Natural killer cell (primary cell): ENCODE results near the gene CR1. TPM values are rescaled to one million over a fixed set of nuclear protein-coding genes. Genes with fewer than 3 reads are reported as not detected.

ENCODE experiments used
- total RNA-seq, 4 donors: library from RNA; stranded (reverse); fragments of 120-200 nt in 1 of 4; gene quantifications; one replicate each; pipeline versions ENCODE4 v1.2.3 to v1.2.4, GENCODE V29; 2013 to 2022

The CR1 gene
- total RNA-seq, 3 donors from 2014 or later (not counting 1 experiment from before 2014, with no cell fraction given) = 1.5 to 39.4 (median 2.6) TPM

Other genes with a start within 250 kb of the CR1 start
- gene CD55, start 174.5 kb upstream of the CR1 start, total RNA-seq = 100 to 1,000 TPM in 2 of 3 donors, 10 to 100 TPM in 1; 80.7 to 138 (median 113) TPM
- gene CR2, start 41.8 kb upstream of the CR1 start, total RNA-seq = under 1 TPM; 0.19 to 0.48 (median 0.29) TPM
- gene CR1L, start 149.0 kb downstream of the CR1 start, total RNA-seq = under 1 TPM in 1 of 3 donors, not detected in 2; 0.98 TPM